Epithelial cell of esophagus (primary cell): ENCODE measurements around the gene UBALD1.

ENCODE experiments used
- DNase-seq: peaks from one replicate; pipeline ENCODE4 v3.0.0; 2010; ENCODE audit warnings: low read depth
- H3K4me3 ChIP-seq: 2 replicates; pipeline ENCODE4 v1.5.1; 2011; ENCODE audit warnings: mild to moderate bottlenecking, low read length, control low read depth
- CTCF ChIP-seq: IDR thresholded peaks from 2 replicates; pipeline ENCODE4 v1.5.1; 2011; ENCODE audit warnings: low read depth, mild to moderate bottlenecking, low read length, control low read depth, inconsistent platforms; ENCODE audit not compliant: insufficient read depth; ENCODE audit errors: missing control alignments

UBALD1 gene

GRCh38 chr16:4588386-4588785 is 26.3 kb downstream of the UBALD1 start:
- H3K4me3 ChIP-seq, result no peak overlapping the region
- no peak for DNase-seq
- TF ChIP-seq CTCF, result no peak

- H3K4me3 ChIP-seq, result no peak overlapping the region
- DNase-seq, result no peak
- TF ChIP-seq CTCF, result no peak
These were observed 28.4 kb downstream of the UBALD1 start for GRCh38 chr16:4586291-4586690.

GRCh38 chr16:4583906-4584305 is 30.8 kb downstream of the UBALD1 start:
- H3K4me3 ChIP-seq, result no peak overlapping the region
- no peak for TF ChIP-seq CTCF
- DNase-seq, result no peak

GRCh38 chr16:4580250-4580649 is 34.4 kb downstream of the UBALD1 start:
- DNase-seq, result peak; percentile 48
- TF ChIP-seq CTCF, result no peak

GRCh38 chr16:4578961-4579530 is 35.6 kb downstream of the UBALD1 start:
- DNase-seq, result no peak
- no peak for TF ChIP-seq CTCF
- H3K4me3 ChIP-seq, result no peak overlapping the region

More at GRCh38 chr16:4580250-4580649, 34.4 kb downstream of the UBALD1 start:
- no peak overlapping the region for H3K4me3 ChIP-seq

GRCh38 chr16:4576008-4576407 is 38.7 kb downstream of the UBALD1 start:
- H3K4me3 ChIP-seq, result no peak overlapping the region
- TF ChIP-seq CTCF, result no peak
- DNase-seq, result no peak
